ENCODE results near the gene MASP1. TPM values are rescaled to one million over a fixed set of nuclear protein-coding genes. Genes with fewer than 3 reads are reported as not detected.

The MASP1 gene
- total RNA-seq, 2 experiments from 2014 or later = not detected

GRCh38 chr3:187223799-187224198 lies 67.7 kb downstream of the MASP1 start:
- no peaks in the 10 kb centered on the region for H4K20me1 ChIP-seq (ENCODE audit: insufficient read depth, low read length)
- H3K4me1 ChIP-seq (ENCODE audit: insufficient read depth, low read length, poor library complexity, severe bottlenecking) = no peaks in the 10 kb centered on the region
- no peak overlapping the region for H2AFZ ChIP-seq (ENCODE audit: low read length)
- no peaks in the 10 kb centered on the region for H3K36me3 ChIP-seq (ENCODE audit: insufficient read depth, low read length)
- no peak for TF ChIP-seq EZH2phosphoT487 (IDR thresholded peaks at IDR 0.05; ENCODE audit: borderline replicate concordance, low read depth, low read length)
- TF ChIP-seq, protein P1, sequence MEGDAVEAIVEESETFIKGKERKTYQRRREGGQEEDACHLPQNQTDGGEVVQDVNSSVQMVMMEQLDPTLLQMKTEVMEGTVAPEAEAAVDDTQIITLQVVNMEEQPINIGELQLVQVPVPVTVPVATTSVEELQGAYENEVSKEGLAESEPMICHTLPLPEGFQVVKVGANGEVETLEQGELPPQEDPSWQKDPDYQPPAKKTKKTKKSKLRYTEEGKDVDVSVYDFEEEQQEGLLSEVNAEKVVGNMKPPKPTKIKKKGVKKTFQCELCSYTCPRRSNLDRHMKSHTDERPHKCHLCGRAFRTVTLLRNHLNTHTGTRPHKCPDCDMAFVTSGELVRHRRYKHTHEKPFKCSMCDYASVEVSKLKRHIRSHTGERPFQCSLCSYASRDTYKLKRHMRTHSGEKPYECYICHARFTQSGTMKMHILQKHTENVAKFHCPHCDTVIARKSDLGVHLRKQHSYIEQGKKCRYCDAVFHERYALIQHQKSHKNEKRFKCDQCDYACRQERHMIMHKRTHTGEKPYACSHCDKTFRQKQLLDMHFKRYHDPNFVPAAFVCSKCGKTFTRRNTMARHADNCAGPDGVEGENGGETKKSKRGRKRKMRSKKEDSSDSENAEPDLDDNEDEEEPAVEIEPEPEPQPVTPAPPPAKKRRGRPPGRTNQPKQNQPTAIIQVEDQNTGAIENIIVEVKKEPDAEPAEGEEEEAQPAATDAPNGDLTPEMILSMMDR (conservative IDR thresholded peaks at IDR 0.05; ENCODE audit: low read length) = no peak
- no peak overlapping the region for H3K27ac ChIP-seq (ENCODE audit: low read depth, low read length, poor library complexity, severe bottlenecking)
- no peaks in the 10 kb centered on the region for H3K79me2 ChIP-seq (ENCODE audit: insufficient read depth, low read depth, low read length)
- H3K9me3 ChIP-seq (ENCODE audit: low read length) = no peaks in the 10 kb centered on the region
- H3K9me2 ChIP-seq (ENCODE audit: insufficient read depth, low read length) = no peaks in the 10 kb centered on the region
- DNase-seq (ENCODE audit: low spot score) = peak; percentile 18
- ChIA-PET POLR2A (interaction anchor here (0.7 to 2.2 kb wide), 4 partner anchors 13 to 31 kb away, joined by 3 to 5 read pairs (median 4); no protein-coding TSS in a partner anchor), CTCF (ENCODE audit: unreplicated experiment) (interaction anchor here (1.0 kb wide), 1 partner anchor 24 kb away, joined by 3 read pairs; no protein-coding TSS in a partner anchor)
- no TSS peak for BruUV-seq (replicated peaks)
- no peak overlapping the region for H3K4me2 ChIP-seq (ENCODE audit: low read length)
- H3K4me3 ChIP-seq (ENCODE audit: low read depth, low read length, poor library complexity, severe bottlenecking) = no peak overlapping the region
- intact Hi-C loops (cut with micrococcal nuclease; ENCODE audit: unreplicated experiment) = no loop called here

DNA sequence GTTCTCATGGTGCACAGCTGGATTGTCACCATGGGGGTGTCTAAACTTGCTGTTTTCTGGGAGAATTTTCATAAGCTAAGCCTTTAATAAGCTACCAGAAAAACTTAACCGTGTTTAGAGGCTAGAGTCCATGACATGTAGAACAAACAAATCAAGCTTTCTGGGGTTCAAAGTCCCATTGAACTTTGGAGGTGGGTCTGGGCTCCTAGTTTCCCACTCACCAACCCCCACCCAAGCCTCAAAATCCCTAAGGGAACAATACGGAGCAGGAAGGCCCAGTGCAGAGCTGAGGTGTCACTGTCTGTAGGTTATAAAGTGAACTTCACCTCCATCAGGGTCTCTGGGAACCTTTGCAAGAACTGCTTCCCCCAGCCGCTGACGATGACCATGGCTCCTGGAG lies 68.7 kb downstream of the MASP1 start:
- no peak overlapping the region for H3K27ac ChIP-seq (ENCODE audit: low read depth, low read length, poor library complexity, severe bottlenecking)
- no TSS peak for BruUV-seq (replicated peaks)
- POLR2A ChIA-PET = interaction anchor here (0.5 to 2.2 kb wide), 3 partner anchors 16 to 48 kb away, joined by 3 to 5 read pairs (median 4); no protein-coding TSS in a partner anchor
- TF ChIP-seq, protein P1 (conservative IDR thresholded peaks at IDR 0.05; ENCODE audit: low read length) = no peak
- no peak for TF ChIP-seq EZH2phosphoT487 (IDR thresholded peaks at IDR 0.05; ENCODE audit: borderline replicate concordance, low read depth, low read length)
- H3K9me2 ChIP-seq (ENCODE audit: insufficient read depth, low read length) = no peaks in the 10 kb centered on the region
- CTCF ChIA-PET (ENCODE audit: unreplicated experiment) = interaction anchor here (1.0 kb wide), 1 partner anchor 25 kb away, joined by 3 read pairs; no protein-coding TSS in a partner anchor
- no peaks in the 10 kb centered on the region for H3K4me1 ChIP-seq (ENCODE audit: insufficient read depth, low read length, poor library complexity, severe bottlenecking)
- H2AFZ ChIP-seq (ENCODE audit: low read length) = no peak overlapping the region
- intact Hi-C loops (cut with micrococcal nuclease; ENCODE audit: unreplicated experiment) = no loop called here
- no peak for DNase-seq (ENCODE audit: low spot score)
- H3K79me2 ChIP-seq (ENCODE audit: insufficient read depth, low read depth, low read length) = no peaks in the 10 kb centered on the region
- H3K4me2 ChIP-seq (ENCODE audit: low read length) = no peak overlapping the region
- H3K4me3 ChIP-seq (ENCODE audit: low read depth, low read length, poor library complexity, severe bottlenecking) = no peak overlapping the region
- H4K20me1 ChIP-seq (ENCODE audit: insufficient read depth, low read length) = no peaks in the 10 kb centered on the region
- H3K9me3 ChIP-seq (ENCODE audit: low read length) = no peaks in the 10 kb centered on the region
- H3K36me3 ChIP-seq (ENCODE audit: insufficient read depth, low read length) = no peaks in the 10 kb centered on the region

DNA sequence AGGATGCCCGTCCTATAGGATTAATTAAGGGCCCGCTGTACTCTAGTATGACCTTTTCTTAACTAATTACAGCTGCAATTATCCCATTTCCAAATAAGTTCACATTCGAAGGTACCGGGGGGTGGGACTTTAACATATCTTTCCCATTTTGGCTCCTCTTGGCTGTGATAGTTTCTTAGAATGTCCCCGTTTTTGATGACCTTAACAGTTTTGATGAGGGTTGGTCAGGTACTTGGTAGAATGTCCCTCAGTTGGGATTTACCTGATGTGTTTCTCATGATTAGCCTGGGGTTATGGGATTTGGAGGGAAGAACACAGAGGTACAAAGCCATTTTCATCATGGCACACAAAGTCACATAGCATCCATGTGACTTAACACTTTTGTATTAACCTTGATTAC lies 76.1 kb downstream of the MASP1 start:
- TF ChIP-seq, protein P1 (conservative IDR thresholded peaks at IDR 0.05; ENCODE audit: low read length) = no peak
- no peak for TF ChIP-seq EZH2phosphoT487 (IDR thresholded peaks at IDR 0.05; ENCODE audit: borderline replicate concordance, low read depth, low read length)
- Histone ChIP-seq H3K27ac (ENCODE audit: low read depth, low read length, poor library complexity, severe bottlenecking) (no peak overlapping the region), H3K79me2 (ENCODE audit: insufficient read depth, low read depth, low read length) (no peaks in the 10 kb centered on the region), H3K9me2 (ENCODE audit: insufficient read depth, low read length) (no peaks in the 10 kb centered on the region), H3K4me1 (ENCODE audit: insufficient read depth, low read length, poor library complexity, severe bottlenecking) (no peaks in the 10 kb centered on the region), H3K4me3 (ENCODE audit: low read depth, low read length, poor library complexity, severe bottlenecking) (no peak overlapping the region), H3K36me3 (ENCODE audit: insufficient read depth, low read length) (no peaks in the 10 kb centered on the region), H3K4me2 (ENCODE audit: low read length) (no peak overlapping the region), H2AFZ (ENCODE audit: low read length) (no peak overlapping the region), H4K20me1 (ENCODE audit: insufficient read depth, low read length) (no peaks in the 10 kb centered on the region), H3K9me3 (ENCODE audit: low read length) (no peaks in the 10 kb centered on the region)
- no peak for DNase-seq (ENCODE audit: low spot score)
- no TSS peak for BruUV-seq (replicated peaks)
- intact Hi-C loops (cut with micrococcal nuclease; ENCODE audit: unreplicated experiment) = no loop called here
- ChIA-PET POLR2A (no interaction called here), CTCF (ENCODE audit: unreplicated experiment) (no interaction called here)

Measured in OCI-LY7 (cell line).